ENCODE measurements around the gene GSTO2.

- TF ChIP-seq TAF1 (IDR thresholded peaks at IDR 0.05; ENCODE audit: borderline replicate concordance, low read depth, low read length) (no peak), HDGF (IDR thresholded peaks at IDR 0.05) (peak; percentile 83), CUX1 (IDR thresholded peaks at IDR 0.05; ENCODE audit: insufficient replicate concordance, low read depth, low read length) (no peak), BRCA1 (IDR thresholded peaks at IDR 0.05; ENCODE audit: low read depth, low read length) (no peak), MAX (IDR thresholded peaks at IDR 0.05; ENCODE audit: low read depth, low read length) (no peak), ZBTB33 (IDR thresholded peaks at IDR 0.05) (no peak), POLR2A (IDR thresholded peaks at IDR 0.05; ENCODE audit: low read depth, low read length) (no peak), ZNF384 (IDR thresholded peaks at IDR 0.05; ENCODE audit: borderline replicate concordance, low read depth, low read length) (peak; percentile 67; the same call in 1 of the 2 replicates), NFIC (IDR thresholded peaks at IDR 0.05; ENCODE audit: low read depth, low read length) (no peak), PKNOX1 (IDR thresholded peaks at IDR 0.05) (peak; percentile 50; the same call in 1 of the 2 replicates), POLR2AphosphoS5 (IDR thresholded peaks at IDR 0.05; ENCODE audit: low read length) (no peak)
These were observed 60.1 kb downstream of the GSTO2 start for GRCh38 chr10:104328896-104329710.

All from GM12878 (cell line).